SH-SY5Y (cell line): ENCODE data around the gene SNRNP70.

ENCODE experiments used
- GATA2 ChIP-seq: IDR thresholded peaks from 2 replicates; pipeline ENCODE4 v1.6.1; 2011; ENCODE audit warnings: mild to moderate bottlenecking, low read depth, low read length
- GATA3 ChIP-seq: IDR thresholded peaks from 2 replicates; pipeline ENCODE4 v1.6.1; 2011; ENCODE audit warnings: low read depth, mild to moderate bottlenecking, low read length, moderate library complexity

- no peak for TF ChIP-seq GATA2
- no peak for TF ChIP-seq GATA3
Measured at GRCh38 chr19:49119411-49120324, 34.4 kb downstream of the SNRNP70 start, which contains the start of gene PPFIA3.
